ENCODE results near the gene HSD17B11.
"Not testable (repeated sequence)": the region's sequence is repeated elsewhere in the genome, so short reads cannot be mapped to it uniquely, and the experiment has no call there.

The HSD17B11 gene

GRCh38 chr4:87356832-87357526 is 34.0 kb downstream of the HSD17B11 start:
- DNase-seq, result no peak

- no peak for DNase-seq
Measured at GRCh38 chr4:87354168-87355102, 36.6 kb downstream of the HSD17B11 start.

- peak in 1 of 2 donors; percentile 29 for DNase-seq
Measured at GRCh38 chr4:87353592-87353991, 37.4 kb downstream of the HSD17B11 start.

GRCh38 chr4:87345139-87345538 is 45.8 kb downstream of the HSD17B11 start:
- DNase-seq, result no peak

- no peak for DNase-seq
Measured at GRCh38 chr4:87342872-87343271, 48.1 kb downstream of the HSD17B11 start.

- DNase-seq, result not testable (repeated sequence)
Measured at GRCh38 chr4:87341954-87342635, 48.9 kb downstream of the HSD17B11 start.

GRCh38 chr4:87339440-87339839 is 51.5 kb downstream of the HSD17B11 start:
- no peak for DNase-seq

- DNase-seq, result no peak
Measured at GRCh38 chr4:87337361-87337760, 53.6 kb downstream of the HSD17B11 start.

GRCh38 chr4:87333267-87333666 is 57.7 kb downstream of the HSD17B11 start:
- DNase-seq, result no peak

GRCh38 chr4:87330761-87331160 is 60.2 kb downstream of the HSD17B11 start:
- no peak for DNase-seq

- no peak for DNase-seq
Measured at GRCh38 chr4:87327136-87327535, 63.9 kb downstream of the HSD17B11 start.

- DNase-seq, result no peak
Measured at GRCh38 chr4:87326460-87326859, 64.5 kb downstream of the HSD17B11 start.

GRCh38 chr4:87322754-87323153 is 68.2 kb downstream of the HSD17B11 start, which contains the start of gene HSD17B13:
HSD17B13 (minus strand) TSS chr4:87322882; CDS start chr4:87322841, 41 bp downstream.
- no peak for DNase-seq

GRCh38 chr4:87321888-87322287 is 69.1 kb downstream of the HSD17B11 start:
- DNase-seq, result no peak

GRCh38 chr4:87317527-87317926 is 73.5 kb downstream of the HSD17B11 start:
- DNase-seq, result no peak

GRCh38 chr4:87316961-87317360 is 74.0 kb downstream of the HSD17B11 start:
- DNase-seq, result no peak

GRCh38 chr4:87315000-87315399 is 76.0 kb downstream of the HSD17B11 start:
- not testable (repeated sequence) for DNase-seq

GRCh38 chr4:87313756-87314155 is 77.2 kb downstream of the HSD17B11 start:
- no peak for DNase-seq

- DNase-seq, result no peak
Measured at GRCh38 chr4:87311684-87312083, 79.3 kb downstream of the HSD17B11 start.

GRCh38 chr4:87310691-87311335 is 80.2 kb downstream of the HSD17B11 start:
- no peak for DNase-seq

GRCh38 chr4:87309625-87310024 is 81.4 kb downstream of the HSD17B11 start:
- DNase-seq, result no peak

- DNase-seq, result no peak
Measured at GRCh38 chr4:87306056-87306455, 84.9 kb downstream of the HSD17B11 start.

- DNase-seq, result no peak
Measured at GRCh38 chr4:87305562-87305961, 85.4 kb downstream of the HSD17B11 start.

Measured in CD4-positive, alpha-beta T cell treated with Interferon alpha-2 for 1 hour (primary cell).